H9 (cell line): ENCODE data around the gene EPHA10. TPM values are rescaled to one million over a fixed set of nuclear protein-coding genes. Genes with fewer than 3 reads are reported as not detected.

Source experiments
- DNase-seq: peaks from one replicate; pipeline ENCODE4 v3.0.0-alpha.2; 2017
- H2AFZ ChIP-seq: one replicate; pipeline ENCODE4 v1.6.1; 2013; ENCODE audit warnings: mild to moderate bottlenecking, low read length, control low read depth, moderate library complexity
- H2AK5ac ChIP-seq: 2 replicates; pipeline ENCODE4 v1.6.1; 2013; ENCODE audit warnings: low read length, control low read depth, mixed read lengths; ENCODE audit not compliant: insufficient read length
- H2BK120ac ChIP-seq: one replicate; pipeline ENCODE4 v1.6.1; 2013; ENCODE audit warnings: low read depth, mild to moderate bottlenecking, low read length, control low read depth, inconsistent platforms; ENCODE audit not compliant: poor library complexity, severe bottlenecking
- H2BK12ac ChIP-seq: 2 replicates; pipeline ENCODE4 v1.6.1; 2013; ENCODE audit warnings: low read length, control low read depth, mixed read lengths, low read depth; ENCODE audit not compliant: insufficient read length
- H2BK15ac ChIP-seq: 2 replicates; pipeline ENCODE4 v1.6.1; 2013; ENCODE audit warnings: low read depth, low read length, control low read depth
- H2BK20ac ChIP-seq: one replicate; pipeline ENCODE4 v1.6.1; 2013; ENCODE audit warnings: low read depth, mild to moderate bottlenecking, low read length, control low read depth, inconsistent platforms; ENCODE audit not compliant: poor library complexity, severe bottlenecking
- H2BK5ac ChIP-seq: 2 replicates; pipeline ENCODE4 v1.6.1; 2013; ENCODE audit warnings: low read length, control low read depth, mixed read lengths; ENCODE audit not compliant: insufficient read length
- H3K14ac ChIP-seq: 2 replicates; pipeline ENCODE4 v1.6.1; 2013; ENCODE audit warnings: low read length, control low read depth; ENCODE audit not compliant: insufficient read depth
- H3K18ac ChIP-seq: 2 replicates; pipeline ENCODE4 v1.6.1; 2013; ENCODE audit warnings: low read depth, mild to moderate bottlenecking, mixed read lengths, low read length, control low read depth; ENCODE audit not compliant: insufficient read length
- H3K23ac ChIP-seq: 2 replicates; pipeline ENCODE4 v1.6.1; 2013; ENCODE audit warnings: low read length, control low read depth, mixed read lengths, low read depth; ENCODE audit not compliant: insufficient read length
- H3K23me2 ChIP-seq: 2 replicates; pipeline ENCODE4 v1.6.1; 2013; ENCODE audit warnings: low read depth, mild to moderate bottlenecking, mixed read lengths, low read length, control low read depth; ENCODE audit not compliant: insufficient read length, poor library complexity, severe bottlenecking
- H3K27ac ChIP-seq: 2 replicates; pipeline ENCODE4 v1.5.1; 2013; ENCODE audit warnings: low read length, control low read depth, mixed read lengths, low read depth; ENCODE audit not compliant: insufficient read length
- H3K27me3 ChIP-seq: 2 replicates; pipeline ENCODE4 v1.6.1; 2013; ENCODE audit warnings: low read length, control low read depth, inconsistent platforms; ENCODE audit not compliant: insufficient read depth
- H3K4ac ChIP-seq: 2 replicates; pipeline ENCODE4 v1.6.1; 2013; ENCODE audit warnings: low read depth, mild to moderate bottlenecking, control low read depth, inconsistent platforms, low read length, moderate library complexity
- H3K4me1 ChIP-seq: 2 replicates; pipeline ENCODE4 v1.6.1; 2013; ENCODE audit warnings: low read length, control low read depth, inconsistent platforms; ENCODE audit not compliant: insufficient read depth
- H3K4me2 ChIP-seq: 2 replicates; pipeline ENCODE4 v1.6.1; 2013; ENCODE audit warnings: low read length, control low read depth, mixed read lengths; ENCODE audit not compliant: insufficient read length, insufficient read depth
- H3K56ac ChIP-seq: 2 replicates; pipeline ENCODE4 v1.6.1; 2013; ENCODE audit warnings: low read depth, mild to moderate bottlenecking, mixed read lengths, low read length, control low read depth; ENCODE audit not compliant: insufficient read length
- H3K79me1 ChIP-seq: 2 replicates; pipeline ENCODE4 v1.6.1; 2013; ENCODE audit warnings: low read depth, mild to moderate bottlenecking, moderate library complexity, low read length, control low read depth, inconsistent platforms; ENCODE audit not compliant: insufficient read depth, poor library complexity, severe bottlenecking
- H3K79me2 ChIP-seq: 2 replicates; pipeline ENCODE4 v1.6.1; 2013; ENCODE audit warnings: low read length, control low read depth, inconsistent platforms; ENCODE audit not compliant: insufficient read depth
- H3K9ac ChIP-seq: 2 replicates; pipeline ENCODE4 v1.6.1; 2013; ENCODE audit warnings: low read length, control low read depth, mixed read lengths; ENCODE audit not compliant: insufficient read length; ENCODE audit errors: extremely low read depth
- H3K9me3 ChIP-seq: one replicate; pipeline ENCODE4 v1.6.1; 2013; ENCODE audit warnings: low read depth, low read length, inconsistent platforms; ENCODE audit not compliant: control insufficient read depth
- H3T11ph ChIP-seq: one replicate; pipeline ENCODE4 v1.6.1; 2013; ENCODE audit warnings: mild to moderate bottlenecking, low read length, control low read depth, inconsistent platforms
- H4K20me1 ChIP-seq: one replicate; pipeline ENCODE4 v1.6.1; 2013; ENCODE audit not compliant: control insufficient read depth, insufficient read length, insufficient read depth
- H4K5ac ChIP-seq: 2 replicates; pipeline ENCODE4 v1.6.1; 2013; ENCODE audit warnings: low read depth, mild to moderate bottlenecking, mixed read lengths, low read length, control low read depth; ENCODE audit not compliant: insufficient read length
- H4K8ac ChIP-seq: replicated peaks from 2 replicates; pipeline ENCODE4 v1.6.1; 2013; ENCODE audit warnings: low read length, control low read depth, mixed read lengths, low read depth; ENCODE audit not compliant: insufficient read length
- H4K91ac ChIP-seq: 2 replicates; pipeline ENCODE4 v1.6.1; 2013; ENCODE audit warnings: low read depth, mild to moderate bottlenecking, moderate library complexity, mixed read lengths, low read length, control low read depth; ENCODE audit not compliant: insufficient read length
- H3K27ac Mint-ChIP-seq, 3 experiments: 2 replicates in 2 of 3; 3 replicates in 1 of 3; pipeline ENCODE4 v1.8.0; 2020 to 2021; ENCODE audit warnings: mixed read lengths in 3 of 3, mild to moderate bottlenecking in 1 of 3, moderate library complexity in 1 of 3
- H3K27me3 Mint-ChIP-seq: 2 replicates; pipeline ENCODE4 v1.8.0; 2021; ENCODE audit warnings: low read depth, mild to moderate bottlenecking, moderate library complexity, mixed read lengths
- H3K36me3 Mint-ChIP-seq, 3 experiments: 2 replicates in 2 of 3; 3 replicates in 1 of 3; pipeline ENCODE4 v1.8.0; 2020 to 2021; ENCODE audit warnings: low read depth in 3 of 3, mixed read lengths in 3 of 3; ENCODE audit not compliant: insufficient read depth in 1 of 3
- H3K4me1 Mint-ChIP-seq, 2 experiments: 2 replicates each; pipeline ENCODE4 v1.8.0; 2020; ENCODE audit warnings: mixed read lengths in 2 of 2
- H3K4me3 Mint-ChIP-seq, 2 experiments: 2 replicates in 1 of 2; 3 replicates in 1 of 2; pipeline ENCODE4 v1.8.0; 2020 to 2021; ENCODE audit warnings: mild to moderate bottlenecking in 2 of 2, mixed read lengths in 2 of 2, moderate library complexity in 1 of 2
- H3K9me3 Mint-ChIP-seq, 2 experiments: 2 replicates in 1 of 2; 3 replicates in 1 of 2; pipeline ENCODE4 v1.8.0; 2020; ENCODE audit warnings: mild to moderate bottlenecking in 2 of 2, mixed read lengths in 2 of 2, moderate library complexity in 1 of 2
- WGBS: extraction: QIAGEN DNeasy Blood & Tissue Kit; methylation state at CpG from one replicate; pipeline ENCODE4 v1.1.7; 2013; ENCODE audit warnings: missing lambda C conversion rate, low lambda C conversion rate, mixed read lengths; ENCODE audit not compliant: insufficient read length; ENCODE audit errors: extremely low coverage; 5-methylcytosine and 5-hydroxymethylcytosine counted together
- long read RNA-seq: library from polyadenylated mRNA; unstranded; transcript quantifications from one replicate; pipeline ENCODE4 v2.0.0, GENCODE V29; 2020
- total RNA-seq: library from RNA; stranded (reverse); gene quantifications from 2 replicates; pipeline ENCODE4 v1.2.1, GENCODE V29; 2021
- TF ChIP-seq, protein P1 (sequence below): fragments of 200-600 bp; sonication (generic); conservative IDR thresholded peaks from 3 replicates; pipeline ENCODE4 v1.8.0; 2021; ENCODE audit warnings: antibody characterized with exemption, mild to moderate bottlenecking

The EPHA10 gene
- total RNA-seq = 0.42 and 0.96 TPM in 2 replicates
- long read RNA-seq, partial matches to known transcripts = 0 of 1 reads
- long read RNA-seq, other reads (novel, unspliced or antisense) = 1 of 1 reads

DNA sequence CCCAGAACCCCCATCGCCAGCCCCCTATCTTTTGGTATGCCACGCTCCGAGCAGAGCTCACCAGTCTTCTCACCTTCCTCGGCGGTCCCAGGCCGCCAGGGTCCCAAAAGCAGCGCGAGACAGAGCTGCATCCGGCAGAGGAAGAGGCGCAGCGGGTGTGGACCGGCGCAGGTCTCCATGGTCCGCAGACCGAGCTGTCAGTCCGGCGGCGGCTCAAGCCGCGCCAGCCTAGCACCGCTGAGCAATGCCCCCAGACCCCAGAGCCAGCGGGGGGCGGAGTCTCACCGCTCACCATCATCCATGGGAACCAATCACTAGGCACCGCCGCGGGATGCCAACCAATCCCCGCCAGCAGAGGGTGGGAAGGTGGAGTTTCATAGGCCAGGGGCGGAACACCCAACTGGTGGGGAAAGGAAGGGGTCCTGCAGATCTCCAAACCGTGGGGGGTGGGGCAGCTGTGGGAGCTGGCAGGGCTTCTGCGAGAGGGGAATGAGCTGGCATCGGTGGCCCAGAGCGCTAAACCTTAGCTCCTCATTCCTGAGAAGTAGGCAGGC lies at the start of gene EPHA10:
EPHA10 (minus strand) TSS at position 233 of the 554 bp plus-strand sequence; CDS start at position 179, 54 bp downstream.
- Histone ChIP-seq H3K4ac (no peak within 1 kb of the TSS), H3K23ac (no peak within 1 kb of the TSS), H3K9ac (no peak within 1 kb of the TSS), H3K23me2 (peaks cover 19% of the 10 kb centered on the region), H3K14ac (no peak within 1 kb of the TSS), H2BK5ac (no peak within 1 kb of the TSS), H2BK20ac (no peak within 1 kb of the TSS), H2BK12ac (no peak within 1 kb of the TSS), H3T11ph (no peak within 1 kb of the TSS), H2AFZ (no peak within 1 kb of the TSS), H3K56ac (no peak within 1 kb of the TSS), H2AK5ac (no peak within 1 kb of the TSS), H3K18ac (no peak within 1 kb of the TSS), H4K8ac (no peak within 1 kb of the TSS), H3K4me2 (peak within 1 kb of the TSS; percentile 80), H3K79me2 (no peaks in the 10 kb centered on the region), H3K79me1 (no peaks in the 10 kb centered on the region), H2BK15ac (no peak within 1 kb of the TSS), H3K9me3 (no peaks in the 10 kb centered on the region), H4K5ac (no peak within 1 kb of the TSS), H3K27ac (no peak within 1 kb of the TSS), H4K91ac (no peak within 1 kb of the TSS), H4K20me1 (no peaks in the 10 kb centered on the region), H2BK120ac (no peak within 1 kb of the TSS), H3K4me1 (peaks cover 4% of the 10 kb centered on the region; the same call in 1 of the 2 replicates), H3K27me3 (peaks cover 25% of the 10 kb centered on the region)
- Mint-ChIP-seq H3K27ac (no peak within 1 kb of the TSS; a peak in 1 of 7 replicates), H3K9me3 (no peaks in the 10 kb centered on the region; a peak in 1 of 5 replicates), H3K4me1 (peaks cover 26 to 30% of the 10 kb centered on the region in 2 experiments), H3K36me3 (no peaks in the 10 kb centered on the region), H3K27me3 (no peaks in the 10 kb centered on the region; the same call in none of the 2 replicates), H3K4me3 (peak within 1 kb of the TSS; percentile 57 to 88)
- DNase-seq = peak; percentile 92
- WGBS = no CpG with 5 or more reads among the region's 33 CpGs
- TF ChIP-seq, protein P1, sequence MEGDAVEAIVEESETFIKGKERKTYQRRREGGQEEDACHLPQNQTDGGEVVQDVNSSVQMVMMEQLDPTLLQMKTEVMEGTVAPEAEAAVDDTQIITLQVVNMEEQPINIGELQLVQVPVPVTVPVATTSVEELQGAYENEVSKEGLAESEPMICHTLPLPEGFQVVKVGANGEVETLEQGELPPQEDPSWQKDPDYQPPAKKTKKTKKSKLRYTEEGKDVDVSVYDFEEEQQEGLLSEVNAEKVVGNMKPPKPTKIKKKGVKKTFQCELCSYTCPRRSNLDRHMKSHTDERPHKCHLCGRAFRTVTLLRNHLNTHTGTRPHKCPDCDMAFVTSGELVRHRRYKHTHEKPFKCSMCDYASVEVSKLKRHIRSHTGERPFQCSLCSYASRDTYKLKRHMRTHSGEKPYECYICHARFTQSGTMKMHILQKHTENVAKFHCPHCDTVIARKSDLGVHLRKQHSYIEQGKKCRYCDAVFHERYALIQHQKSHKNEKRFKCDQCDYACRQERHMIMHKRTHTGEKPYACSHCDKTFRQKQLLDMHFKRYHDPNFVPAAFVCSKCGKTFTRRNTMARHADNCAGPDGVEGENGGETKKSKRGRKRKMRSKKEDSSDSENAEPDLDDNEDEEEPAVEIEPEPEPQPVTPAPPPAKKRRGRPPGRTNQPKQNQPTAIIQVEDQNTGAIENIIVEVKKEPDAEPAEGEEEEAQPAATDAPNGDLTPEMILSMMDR = no peak
